Activated naive CD4-positive, alpha-beta T cell treated with anti-CD3 and anti-CD28 coated beads for 36 hours (primary cell): ENCODE results near the gene SLC12A9. TPM values are rescaled to one million over a fixed set of nuclear protein-coding genes. Genes with fewer than 3 reads are reported as not detected.
A peak's percentile ranks its signal among the peaks of the same experiment; 100 is the strongest.

Experiments
- CTCF ChIA-PET: fragments of 350-600 bp; sonication (Branson Sonifier 250); formaldehyde crosslinking; loops from one replicate; lab custom pipeline; 2021; ENCODE audit warnings: antibody characterized with exemption; lab: Charles Lee
- DNase-seq: peaks from one replicate; pipeline ENCODE4 v3.0.0-alpha.2; 2020
- H3K27ac Mint-ChIP-seq: one replicate; pipeline ENCODE4 v1.8.0; 2021; ENCODE audit warnings: mild to moderate bottlenecking, mixed read lengths
- H3K27me3 Mint-ChIP-seq: one replicate; pipeline ENCODE4 v1.8.0; 2021; ENCODE audit warnings: low read depth, mixed read lengths
- H3K36me3 Mint-ChIP-seq: one replicate; pipeline ENCODE4 v1.8.0; 2021; ENCODE audit warnings: low read depth, mixed read lengths
- H3K4me1 Mint-ChIP-seq: one replicate; pipeline ENCODE4 v1.8.0; 2021; ENCODE audit warnings: low read depth, mixed read lengths
- H3K4me3 Mint-ChIP-seq: one replicate; pipeline ENCODE4 v1.8.0; 2021; ENCODE audit warnings: mild to moderate bottlenecking, moderate library complexity, mixed read lengths
- H3K9me3 Mint-ChIP-seq: one replicate; pipeline ENCODE4 v1.8.0; 2021; ENCODE audit warnings: mixed read lengths
- intact Hi-C: fragments of 100-400 bp; cut with micrococcal nuclease; formaldehyde crosslinking; loops from one replicate; pipeline ENCODE4 v1.15.1; 2023
- total RNA-seq, 2 experiments: library from RNA; stranded (reverse); gene quantifications; one replicate each; pipeline ENCODE4 v1.2.3, GENCODE V29; 2021

SLC12A9 gene
- total RNA-seq, 2 experiments from 2014 or later = 10.1 to 10.5 TPM

- no peak for DNase-seq
- Mint-ChIP-seq H3K36me3 (peaks cover 10% of the 10 kb centered on the region), H3K9me3 (no peaks in the 10 kb centered on the region), H3K27me3 (no peaks in the 10 kb centered on the region), H3K27ac (no peak overlapping the region), H3K4me3 (no peak overlapping the region), H3K4me1 (peaks cover 18% of the 10 kb centered on the region)
- CTCF ChIA-PET = interaction anchor here (0.6 to 10.0 kb wide), 3 partner anchors 55 to 162 kb away, joined by 3 to 98 read pairs (median 3); no protein-coding TSS in a partner anchor
- intact Hi-C loops = no loop called here
Measured at GRCh38 chr7:100855515-100855914, 3.0 kb downstream of the SLC12A9 start.

GRCh38 chr7:100856871-100857282 is 4.4 kb downstream of the SLC12A9 start:
- Mint-ChIP-seq H3K9me3 (no peaks in the 10 kb centered on the region), H3K27ac (no peak overlapping the region)
- CTCF ChIA-PET = interaction anchor here (10.0 kb wide), 1 partner anchor 56 kb away, joined by 98 read pairs; no protein-coding TSS in a partner anchor

GRCh38 chr7:100859856-100860255 is 7.3 kb downstream of the SLC12A9 start:
- no peaks in the 10 kb centered on the region for H3K9me3 Mint-ChIP-seq
- intact Hi-C loops = no loop called here
- H3K36me3 Mint-ChIP-seq = peaks cover 17% of the 10 kb centered on the region
- H3K4me1 Mint-ChIP-seq = no peaks in the 10 kb centered on the region
- no peak overlapping the region for H3K4me3 Mint-ChIP-seq
- DNase-seq = no peak
- H3K27ac Mint-ChIP-seq = no peak overlapping the region
- CTCF ChIA-PET = no interaction called here
- no peaks in the 10 kb centered on the region for H3K27me3 Mint-ChIP-seq

More at GRCh38 chr7:100856871-100857282, 4.4 kb downstream of the SLC12A9 start:
- peaks cover 15% of the 10 kb centered on the region for H3K36me3 Mint-ChIP-seq
- no peaks in the 10 kb centered on the region for H3K27me3 Mint-ChIP-seq
- peaks cover 15% of the 10 kb centered on the region for H3K4me1 Mint-ChIP-seq
- H3K4me3 Mint-ChIP-seq = no peak overlapping the region
- intact Hi-C loops = no loop called here
- DNase-seq = no peak

GRCh38 chr7:100860702-100861615 is 8.4 kb downstream of the SLC12A9 start:
- DNase-seq = no peak
- intact Hi-C loops = no loop called here
- Mint-ChIP-seq H3K36me3 (peaks cover 17% of the 10 kb centered on the region), H3K27me3 (no peaks in the 10 kb centered on the region), H3K4me1 (no peaks in the 10 kb centered on the region), H3K4me3 (no peak overlapping the region), H3K9me3 (no peaks in the 10 kb centered on the region), H3K27ac (no peak overlapping the region)
- CTCF ChIA-PET = no interaction called here

- Mint-ChIP-seq H3K4me1 (peaks cover 3% of the 10 kb centered on the region), H3K27me3 (no peaks in the 10 kb centered on the region), H3K36me3 (peaks cover 17% of the 10 kb centered on the region), H3K4me3 (no peak overlapping the region), H3K9me3 (no peaks in the 10 kb centered on the region), H3K27ac (no peak overlapping the region)
- no peak for DNase-seq
- intact Hi-C loops = no loop called here
- CTCF ChIA-PET = interaction anchor here (0.8 kb wide), 1 partner anchor 62 kb away, joined by 4 read pairs; no protein-coding TSS in a partner anchor
Measured at GRCh38 chr7:100861616-100861985, 9.1 kb downstream of the SLC12A9 start.

GRCh38 chr7:100863406-100863950 is 11.0 kb downstream of the SLC12A9 start:
- intact Hi-C loops = no loop called here

GRCh38 chr7:100864263-100864845 is 11.8 kb downstream of the SLC12A9 start:
- Mint-ChIP-seq H3K4me3 (no peak overlapping the region), H3K9me3 (no peaks in the 10 kb centered on the region), H3K27ac (no peak overlapping the region), H3K4me1 (peaks cover 14% of the 10 kb centered on the region), H3K36me3 (peaks cover 19% of the 10 kb centered on the region), H3K27me3 (no peaks in the 10 kb centered on the region)
- intact Hi-C loops = no loop called here
- DNase-seq = no peak
- CTCF ChIA-PET = interaction anchor here (0.7 kb wide), 1 partner anchor 65 kb away, joined by 7 read pairs; no protein-coding TSS in a partner anchor

More at GRCh38 chr7:100863406-100863950, 11.0 kb downstream of the SLC12A9 start:
- Mint-ChIP-seq H3K4me1 (peaks cover 14% of the 10 kb centered on the region), H3K27me3 (no peaks in the 10 kb centered on the region), H3K9me3 (no peaks in the 10 kb centered on the region), H3K36me3 (peaks cover 16% of the 10 kb centered on the region), H3K27ac (no peak overlapping the region), H3K4me3 (no peak overlapping the region)
- CTCF ChIA-PET = no interaction called here
- DNase-seq = no peak

- peaks cover 14% of the 10 kb centered on the region for H3K4me1 Mint-ChIP-seq
- peak overlapping the region; percentile 39 for H3K4me3 Mint-ChIP-seq
- CTCF ChIA-PET = no interaction called here
- H3K27ac Mint-ChIP-seq = peak overlapping the region; percentile 26
- H3K9me3 Mint-ChIP-seq = no peaks in the 10 kb centered on the region
- H3K36me3 Mint-ChIP-seq = peaks cover 12% of the 10 kb centered on the region
- intact Hi-C loops = no loop called here
- H3K27me3 Mint-ChIP-seq = no peaks in the 10 kb centered on the region
- DNase-seq = no peak
Measured at GRCh38 chr7:100865372-100865911, 12.9 kb downstream of the SLC12A9 start.

- H3K9me3 Mint-ChIP-seq = no peaks in the 10 kb centered on the region
- intact Hi-C loops = no loop called here
- peak overlapping the region; percentile 93 for H3K27ac Mint-ChIP-seq
- CTCF ChIA-PET = interaction anchor here (0.9 kb wide), 1 partner anchor 161 kb away, joined by 3 read pairs; the partner anchor contains the start of gene POP7
- H3K36me3 Mint-ChIP-seq = peaks cover 6% of the 10 kb centered on the region
- H3K4me1 Mint-ChIP-seq = peaks cover 14% of the 10 kb centered on the region
- peak; percentile 34 for DNase-seq
- no peaks in the 10 kb centered on the region for H3K27me3 Mint-ChIP-seq
- H3K4me3 Mint-ChIP-seq = peak overlapping the region; percentile 90
Measured at GRCh38 chr7:100865938-100866728, 13.6 kb downstream of the SLC12A9 start.

GRCh38 chr7:100866729-100867039 is 14.2 kb downstream of the SLC12A9 start:
- Mint-ChIP-seq H3K4me3 (peak overlapping the region; percentile 90), H3K27ac (peak overlapping the region; percentile 93), H3K4me1 (peaks cover 14% of the 10 kb centered on the region), H3K27me3 (no peaks in the 10 kb centered on the region), H3K9me3 (no peaks in the 10 kb centered on the region), H3K36me3 (peaks cover 10% of the 10 kb centered on the region)
- intact Hi-C loops = loop anchor here (1.0 kb wide), 1 partner anchor 9 kb away; the partner anchor contains the start of gene SRRT
- CTCF ChIA-PET = interaction anchor here (0.9 kb wide), 1 partner anchor 161 kb away, joined by 3 read pairs; the partner anchor contains the start of gene POP7
- DNase-seq = no peak

GRCh38 chr7:100867040-100867775 is 14.7 kb downstream of the SLC12A9 start, which contains the start of gene TRIP6:
Gene TRIP6 (plus strand): TSS chr7:100867387. CDS start chr7:100867498, 111 bp downstream.
- peak; percentile 84 for DNase-seq
- H3K27ac Mint-ChIP-seq = peak within 1 kb of the TSS; percentile 93
- peak within 1 kb of the TSS; percentile 90 for H3K4me3 Mint-ChIP-seq
- H3K9me3 Mint-ChIP-seq = no peaks in the 10 kb centered on the region
- intact Hi-C loops = loop anchor here (1.0 kb wide), 1 partner anchor 8 kb away; the partner anchor contains the start of gene SRRT
- H3K27me3 Mint-ChIP-seq = no peaks in the 10 kb centered on the region
- CTCF ChIA-PET = interaction anchor here (0.9 kb wide), 1 partner anchor 162 kb away, joined by 3 read pairs; the partner anchor contains the start of gene POP7
- H3K4me1 Mint-ChIP-seq = peaks cover 14% of the 10 kb centered on the region
- peaks cover 11% of the 10 kb centered on the region for H3K36me3 Mint-ChIP-seq
